WTC11 (cell line): ENCODE results near the gene SERPINB6.

Source experiments
- AFF4 ChIP-seq: sonication (generic); formaldehyde crosslinking; IDR thresholded peaks from 2 replicates; pipeline ENCODE4 v1.8.1; 2023; ENCODE audit warnings: mild to moderate bottlenecking, missing genetic modification reagents, borderline replicate concordance
- CREB1 ChIP-seq: sonication (generic); formaldehyde crosslinking; IDR thresholded peaks from 2 replicates; pipeline ENCODE4 v1.8.0; 2023; ENCODE audit warnings: mild to moderate bottlenecking, missing genetic modification reagents
- CTCF ChIP-seq: fragments of 200-600 bp; IDR thresholded peaks from 2 replicates; pipeline ENCODE4 v1.8.0; 2022; ENCODE audit warnings: antibody characterized with exemption
- ETV6 ChIP-seq: sonication (generic); formaldehyde crosslinking; IDR thresholded peaks from 2 replicates; pipeline ENCODE4 v1.8.1; 2022; ENCODE audit warnings: mild to moderate bottlenecking, missing genetic modification reagents
- FOXJ3 ChIP-seq: sonication (generic); formaldehyde crosslinking; IDR thresholded peaks from 2 replicates; pipeline ENCODE4 v1.9.0; 2021; ENCODE audit warnings: missing genetic modification reagents, mild to moderate bottlenecking, borderline replicate concordance
- GABPB1 ChIP-seq: sonication (generic); formaldehyde crosslinking; IDR thresholded peaks from 2 replicates; pipeline ENCODE4 v1.8.1; 2023; ENCODE audit warnings: mild to moderate bottlenecking, missing genetic modification reagents
- JAZF1 ChIP-seq: fragments of 250-450 bp; sonication (Bioruptor Pico); IDR thresholded peaks from 2 replicates; pipeline ENCODE4 v1.9.0; 2021; ENCODE audit warnings: moderate library complexity, mild to moderate bottlenecking, inconsistent platforms
- NR2C2 ChIP-seq: sonication (generic); formaldehyde crosslinking; IDR thresholded peaks from 2 replicates; pipeline ENCODE4 v1.8.0; 2022; ENCODE audit warnings: mild to moderate bottlenecking, missing genetic modification reagents
- OVOL2 ChIP-seq: fragments of 250-450 bp; sonication (Bioruptor Pico); IDR thresholded peaks from 2 replicates; pipeline ENCODE4 v1.9.0; 2021; ENCODE audit warnings: mild to moderate bottlenecking, borderline replicate concordance
- ZBTB43 ChIP-seq: sonication (generic); formaldehyde crosslinking; IDR thresholded peaks from 2 replicates; pipeline ENCODE4 v1.8.1; 2023; ENCODE audit warnings: mild to moderate bottlenecking, missing genetic modification reagents
- ZNF263 ChIP-seq: sonication (generic); formaldehyde crosslinking; IDR thresholded peaks from 2 replicates; pipeline ENCODE4 v1.8.1; 2022; ENCODE audit warnings: low read depth, mild to moderate bottlenecking, moderate library complexity, missing genetic modification reagents
- ZNF281 ChIP-seq: sonication (generic); formaldehyde crosslinking; IDR thresholded peaks from 2 replicates; pipeline ENCODE4 v1.8.0; 2023; ENCODE audit warnings: mild to moderate bottlenecking, missing genetic modification reagents
- ZNF671 ChIP-seq: fragments of 250-450 bp; sonication (Bioruptor Pico); IDR thresholded peaks from 2 replicates; pipeline ENCODE4 v1.8.0; 2021; ENCODE audit warnings: mild to moderate bottlenecking
- ZSCAN18 ChIP-seq: fragments of 250-450 bp; sonication (Bioruptor Pico); IDR thresholded peaks from 2 replicates; pipeline ENCODE4 v2.1.2; 2022; ENCODE audit warnings: mild to moderate bottlenecking, moderate library complexity

GRCh38 chr6:2944405-2945152, 26.8 kb downstream of the SERPINB6 start:
- TF ChIP-seq CREB1 (CRISPR knock-in tag), result no peak
- TF ChIP-seq CTCF, result no peak
- TF ChIP-seq FOXJ3 (CRISPR knock-in tag), result no peak
- TF ChIP-seq AFF4 (CRISPR knock-in tag), result no peak
- no peak for TF ChIP-seq OVOL2
- no peak for TF ChIP-seq ZNF281 (CRISPR knock-in tag)
- no peak for TF ChIP-seq ZNF263 (CRISPR knock-in tag)
- no peak for TF ChIP-seq ZNF671 (CRISPR knock-in tag)
- no peak for TF ChIP-seq GABPB1 (CRISPR knock-in tag)
- no peak for TF ChIP-seq ZSCAN18 (CRISPR knock-in tag)
- no peak for TF ChIP-seq ETV6
- TF ChIP-seq JAZF1 (CRISPR knock-in tag), result no peak
- TF ChIP-seq ZBTB43 (CRISPR knock-in tag), result no peak
- no peak for TF ChIP-seq NR2C2 (CRISPR knock-in tag)
